ENCODE data around the gene DCTN3. TPM values are rescaled to one million over a fixed set of nuclear protein-coding genes. Genes with fewer than 3 reads are reported as not detected.

DCTN3 gene
- total and polyA plus RNA-seq, 10 of the 15 experiments (the other 5 are each of a cell fraction or from before 2014, with no cell fraction given) = 19.0 to 120 (median 71.8) TPM

DNA sequence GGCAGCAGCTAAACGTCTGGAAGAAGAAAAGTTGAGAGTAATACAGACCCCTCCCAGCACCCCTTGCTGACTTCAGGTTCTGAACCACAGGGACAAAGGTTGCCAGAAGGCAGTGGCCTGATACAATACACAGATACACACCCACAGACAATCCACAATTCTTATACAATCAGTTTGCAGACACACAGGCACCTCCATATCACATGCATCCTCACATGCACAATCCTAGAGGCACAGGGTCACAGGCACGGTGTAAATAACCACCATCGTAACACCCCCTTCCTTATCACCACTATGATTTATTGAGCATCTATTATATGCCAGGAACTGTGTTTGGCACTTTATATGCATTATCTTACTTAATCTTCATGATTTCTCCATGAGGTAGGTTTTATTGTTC, 39.0 kb downstream of the DCTN3 start:
- intact Hi-C loops (cut with micrococcal nuclease; ENCODE audit: unreplicated experiment) = no loop called here
- H3K79me2 ChIP-seq (ENCODE audit: control insufficient read depth, insufficient read depth, low read length) = no peaks in the 10 kb centered on the region
- H3K36me3 ChIP-seq (ENCODE audit: control insufficient read depth in 2 of 2, insufficient read depth in 2 of 2, low read length in 1 of 2) = no peaks in the 10 kb centered on the region
- no peaks in the 10 kb centered on the region for H3K4me1 ChIP-seq (ENCODE audit: control insufficient read depth, insufficient read depth, low read length)
- ChIA-PET RAD21 (ENCODE audit: unreplicated experiment) (no interaction called here), SMC1A (ENCODE audit: uncharacterized antibody, unreplicated experiment) (no interaction called here), POLR2A (no interaction called here), CTCF (interaction anchor here (0.6 to 1.4 kb wide), 2 partner anchors 10 to 404 kb away, joined by 3 to 5 read pairs; no protein-coding TSS in a partner anchor)
- FAIRE-seq = no peak
- H2AFZ ChIP-seq (ENCODE audit: control insufficient read depth, low read depth, low read length) = no peak overlapping the region
- H3K9me3 ChIP-seq (replicated peaks; ENCODE audit: control insufficient read depth, insufficient read depth, low read length) = no peaks in the 10 kb centered on the region
- in situ Hi-C loops (cut with MboI) = no loop called here
- no peak overlapping the region for H3K9ac ChIP-seq (ENCODE audit: control insufficient read depth, insufficient read depth, low read length)
- peaks cover 23 to 32% of the 10 kb centered on the region in 2 experiments for H3K27me3 ChIP-seq (replicated peaks in 1 of 2; ENCODE audit: control insufficient read depth in 2 of 2, insufficient read depth in 2 of 2, low read length in 1 of 2)
- no peak for TF ChIP-seq YBX1 (IDR thresholded peaks at IDR 0.05)
- TF ChIP-seq BACH1 (IDR thresholded peaks at IDR 0.05; ENCODE audit: borderline replicate concordance) = no peak
- TF ChIP-seq ZSCAN29 (IDR thresholded peaks at IDR 0.05) = no peak
- TF ChIP-seq SMAD1 (IDR thresholded peaks at IDR 0.05; ENCODE audit: low read depth, partially characterized antibody) = no peak
- TF ChIP-seq ASH2L (IDR thresholded peaks at IDR 0.05; ENCODE audit: borderline replicate concordance, low read depth) = no peak
- TF ChIP-seq, protein P1, sequence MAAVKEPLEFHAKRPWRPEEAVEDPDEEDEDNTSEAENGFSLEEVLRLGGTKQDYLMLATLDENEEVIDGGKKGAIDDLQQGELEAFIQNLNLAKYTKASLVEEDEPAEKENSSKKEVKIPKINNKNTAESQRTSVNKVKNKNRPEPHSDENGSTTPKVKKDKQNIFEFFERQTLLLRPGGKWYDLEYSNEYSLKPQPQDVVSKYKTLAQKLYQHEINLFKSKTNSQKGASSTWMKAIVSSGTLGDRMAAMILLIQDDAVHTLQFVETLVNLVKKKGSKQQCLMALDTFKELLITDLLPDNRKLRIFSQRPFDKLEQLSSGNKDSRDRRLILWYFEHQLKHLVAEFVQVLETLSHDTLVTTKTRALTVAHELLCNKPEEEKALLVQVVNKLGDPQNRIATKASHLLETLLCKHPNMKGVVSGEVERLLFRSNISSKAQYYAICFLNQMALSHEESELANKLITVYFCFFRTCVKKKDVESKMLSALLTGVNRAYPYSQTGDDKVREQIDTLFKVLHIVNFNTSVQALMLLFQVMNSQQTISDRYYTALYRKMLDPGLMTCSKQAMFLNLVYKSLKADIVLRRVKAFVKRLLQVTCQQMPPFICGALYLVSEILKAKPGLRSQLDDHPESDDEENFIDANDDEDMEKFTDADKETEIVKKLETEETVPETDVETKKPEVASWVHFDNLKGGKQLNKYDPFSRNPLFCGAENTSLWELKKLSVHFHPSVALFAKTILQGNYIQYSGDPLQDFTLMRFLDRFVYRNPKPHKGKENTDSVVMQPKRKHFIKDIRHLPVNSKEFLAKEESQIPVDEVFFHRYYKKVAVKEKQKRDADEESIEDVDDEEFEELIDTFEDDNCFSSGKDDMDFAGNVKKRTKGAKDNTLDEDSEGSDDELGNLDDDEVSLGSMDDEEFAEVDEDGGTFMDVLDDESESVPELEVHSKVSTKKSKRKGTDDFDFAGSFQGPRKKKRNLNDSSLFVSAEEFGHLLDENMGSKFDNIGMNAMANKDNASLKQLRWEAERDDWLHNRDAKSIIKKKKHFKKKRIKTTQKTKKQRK (IDR thresholded peaks at IDR 0.05; ENCODE audit: low read depth, low read length) = no peak
- no peak for TF ChIP-seq HDAC6 (IDR thresholded peaks at IDR 0.05; ENCODE audit: unreplicated experiment)
- H4K20me1 ChIP-seq (ENCODE audit: control insufficient read depth, insufficient read depth) = peaks cover 5% of the 10 kb centered on the region
- no peak overlapping the region for H3K4me3 ChIP-seq
- no peak overlapping the region for H3K4me2 ChIP-seq (ENCODE audit: control insufficient read depth, insufficient read depth)
- BruUV-seq (replicated peaks) = no TSS peak
- 57% methylated on average over 3 of the region's 3 CpGs for WGBS (ENCODE audit: insufficient coverage, insufficient replicate concordance, low lambda C conversion rate, missing lambda C conversion rate)
- no peak for ATAC-seq
- no peak overlapping the region for H3K27ac ChIP-seq (ENCODE audit: control insufficient read depth, insufficient read depth)
- no peak for DNase-seq (ENCODE audit: low read depth, low spot score)

Data from GM12878 (cell line).